Astrocyte (in vitro differentiated cells and primary cell): ENCODE data around the gene DSG3.

Source experiments
- EZH2 ChIP-seq: IDR thresholded peaks from 2 replicates; pipeline ENCODE4 v1.6.1; 2012; ENCODE audit warnings: mild to moderate bottlenecking, low read length, inconsistent platforms; ENCODE audit not compliant: insufficient read depth
- TF ChIP-seq, protein P1 (sequence below): IDR thresholded peaks from 2 replicates; pipeline ENCODE4 v1.5.1; 2011; ENCODE audit warnings: low read depth, mild to moderate bottlenecking, inconsistent platforms, low read length, moderate library complexity; ENCODE audit not compliant: insufficient read depth

DNA sequence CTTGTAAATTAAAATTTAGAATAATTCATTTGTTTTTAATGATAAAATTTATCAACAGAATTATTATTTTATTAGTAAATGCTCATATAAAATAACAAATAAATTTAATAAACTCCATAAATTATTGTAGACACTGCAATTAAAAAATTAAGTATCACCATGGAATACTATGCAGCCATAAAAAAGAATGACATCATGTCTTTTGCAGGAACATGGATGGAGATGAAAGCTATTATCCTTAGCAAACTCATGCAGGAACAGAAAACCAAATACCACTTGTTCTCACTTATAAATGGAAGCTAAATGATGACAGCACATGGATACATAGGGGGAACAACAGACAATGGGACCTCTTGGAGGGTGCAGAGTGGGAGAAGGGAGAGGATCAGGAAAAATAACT is 29.7 kb upstream of the DSG3 start:
- TF ChIP-seq EZH2: no peak
- TF ChIP-seq, protein P1, sequence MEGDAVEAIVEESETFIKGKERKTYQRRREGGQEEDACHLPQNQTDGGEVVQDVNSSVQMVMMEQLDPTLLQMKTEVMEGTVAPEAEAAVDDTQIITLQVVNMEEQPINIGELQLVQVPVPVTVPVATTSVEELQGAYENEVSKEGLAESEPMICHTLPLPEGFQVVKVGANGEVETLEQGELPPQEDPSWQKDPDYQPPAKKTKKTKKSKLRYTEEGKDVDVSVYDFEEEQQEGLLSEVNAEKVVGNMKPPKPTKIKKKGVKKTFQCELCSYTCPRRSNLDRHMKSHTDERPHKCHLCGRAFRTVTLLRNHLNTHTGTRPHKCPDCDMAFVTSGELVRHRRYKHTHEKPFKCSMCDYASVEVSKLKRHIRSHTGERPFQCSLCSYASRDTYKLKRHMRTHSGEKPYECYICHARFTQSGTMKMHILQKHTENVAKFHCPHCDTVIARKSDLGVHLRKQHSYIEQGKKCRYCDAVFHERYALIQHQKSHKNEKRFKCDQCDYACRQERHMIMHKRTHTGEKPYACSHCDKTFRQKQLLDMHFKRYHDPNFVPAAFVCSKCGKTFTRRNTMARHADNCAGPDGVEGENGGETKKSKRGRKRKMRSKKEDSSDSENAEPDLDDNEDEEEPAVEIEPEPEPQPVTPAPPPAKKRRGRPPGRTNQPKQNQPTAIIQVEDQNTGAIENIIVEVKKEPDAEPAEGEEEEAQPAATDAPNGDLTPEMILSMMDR: no peak
